GM21737 (cell line): Measurements from ENCODE around the gene SPEN.
"Not testable (repeated sequence)": the region's sequence is repeated elsewhere in the genome, so short reads cannot be mapped to it uniquely, and the experiment has no call there.

Experiments
- ATAC-seq: cut with Tn5 transposase; IDR thresholded peaks from one replicate; pipeline ENCODE4 v1.9.1; 2021; ENCODE audit warnings: mild to moderate bottlenecking, moderate library complexity; ENCODE audit not compliant: unreplicated experiment

Gene SPEN

DNA sequence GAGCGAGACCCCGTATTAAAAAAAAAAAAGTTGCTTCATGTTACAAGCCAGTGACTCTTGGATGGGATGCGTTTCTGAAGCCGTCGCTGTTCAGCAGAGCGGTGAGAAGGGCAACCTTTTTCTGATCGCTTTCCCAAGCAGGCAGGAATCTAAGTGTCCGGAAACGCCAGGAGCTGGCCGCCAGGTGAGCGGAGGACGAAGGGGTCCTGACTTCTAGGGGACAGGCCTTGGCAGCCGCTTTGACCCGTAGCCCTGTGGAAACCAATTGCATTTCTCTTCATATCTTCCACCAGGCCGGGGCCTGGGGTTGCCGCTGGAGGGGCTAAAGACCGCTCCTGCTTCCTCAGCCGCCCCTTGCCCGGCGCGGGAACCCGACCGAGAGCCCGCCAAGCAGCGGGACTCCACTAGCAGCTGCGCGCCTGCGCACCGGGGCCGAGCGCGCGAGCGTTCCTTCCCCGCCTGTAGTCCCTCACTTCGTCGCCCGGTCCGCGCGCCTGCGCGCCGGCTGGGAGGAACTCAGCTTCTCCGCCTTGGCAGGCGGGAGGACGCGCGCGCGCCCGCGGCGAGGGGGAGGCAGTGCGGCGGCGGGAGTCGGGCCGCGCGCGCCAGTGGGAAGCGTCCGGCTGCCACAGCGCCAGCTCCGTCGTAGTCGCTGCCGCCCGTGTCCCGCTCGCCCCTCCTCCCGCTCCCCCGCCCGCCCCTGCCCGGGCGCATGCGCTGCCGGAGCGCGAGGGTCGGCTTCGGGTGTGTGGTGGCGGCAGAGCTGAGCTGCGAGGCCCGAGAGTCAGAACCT lies at the start of gene SPEN:
TSS of gene SPEN (plus strand) at position 608 of the 793 bp plus-strand sequence. CDS start 361 bp downstream, outside the sequence.
- peak; percentile 62 for ATAC-seq

GRCh38 chr1:15799004-15799867 lies 48.3 kb upstream of the SPEN start:
- ATAC-seq: no peak

DNA sequence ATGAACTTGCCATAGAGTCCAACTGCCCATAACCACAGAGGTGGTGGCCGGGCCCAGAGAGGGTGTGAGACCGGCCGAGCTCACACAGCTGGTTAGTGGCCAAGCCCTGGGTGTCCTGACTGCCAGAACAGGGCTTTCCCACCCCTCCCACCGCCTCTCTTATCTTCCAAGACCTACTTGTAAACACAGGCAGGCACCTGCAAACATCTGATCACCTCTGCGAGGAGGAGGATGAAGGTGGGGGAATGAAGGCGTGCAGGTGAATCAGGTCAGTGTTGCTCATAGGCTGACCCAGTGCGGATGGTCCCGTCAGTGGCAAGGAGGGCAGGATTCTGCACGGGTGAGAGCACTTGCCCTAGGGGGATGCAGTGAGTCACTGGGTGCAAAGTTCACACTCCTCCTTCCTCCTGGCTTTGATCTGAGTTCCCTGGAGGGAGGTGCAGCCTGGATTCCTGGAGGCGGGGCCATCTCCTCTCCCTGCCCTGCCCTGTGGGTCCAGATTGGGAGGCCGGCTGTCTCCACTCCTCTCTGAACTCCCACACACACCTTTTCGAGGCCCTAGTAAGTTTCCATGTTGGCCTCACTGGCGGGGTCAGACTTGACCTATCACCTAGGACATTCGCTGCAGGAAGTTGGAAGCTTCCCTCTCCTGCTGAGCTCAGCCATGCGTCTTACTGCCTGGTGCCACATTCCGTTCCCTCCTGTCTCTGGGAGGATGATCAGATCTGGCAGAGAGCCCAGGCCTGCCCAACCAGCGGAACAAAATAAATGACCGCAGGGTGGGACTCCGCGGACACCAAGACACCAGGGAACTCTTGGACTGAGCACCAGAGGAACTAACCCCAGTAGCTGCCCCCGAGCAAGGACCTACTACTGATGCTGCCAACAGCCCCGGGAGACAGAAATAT lies 47.3 kb upstream of the SPEN start:
- ATAC-seq: no peak

GRCh38 chr1:15802234-15802965 lies 45.1 kb upstream of the SPEN start:
- no peak for ATAC-seq

DNA sequence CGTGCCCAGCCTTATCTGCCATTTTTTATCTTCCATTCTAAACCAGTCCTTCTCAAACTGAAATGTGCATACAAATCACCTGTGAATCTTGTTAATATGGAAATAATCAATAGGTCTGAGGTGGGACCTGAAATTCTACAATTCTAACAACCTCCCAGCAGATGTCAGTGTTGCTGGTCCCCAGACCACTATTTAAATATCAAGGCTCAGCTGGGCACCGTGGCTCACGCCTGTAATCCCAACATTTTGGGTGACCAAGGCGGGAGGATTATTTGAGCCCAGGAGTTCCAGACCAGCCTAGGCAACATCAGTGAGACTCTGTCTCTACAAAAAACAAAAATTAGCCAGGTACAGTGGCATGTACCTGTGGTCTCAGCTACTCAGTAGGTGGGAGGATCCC lies 44.1 kb upstream of the SPEN start:
- no peak for ATAC-seq

DNA sequence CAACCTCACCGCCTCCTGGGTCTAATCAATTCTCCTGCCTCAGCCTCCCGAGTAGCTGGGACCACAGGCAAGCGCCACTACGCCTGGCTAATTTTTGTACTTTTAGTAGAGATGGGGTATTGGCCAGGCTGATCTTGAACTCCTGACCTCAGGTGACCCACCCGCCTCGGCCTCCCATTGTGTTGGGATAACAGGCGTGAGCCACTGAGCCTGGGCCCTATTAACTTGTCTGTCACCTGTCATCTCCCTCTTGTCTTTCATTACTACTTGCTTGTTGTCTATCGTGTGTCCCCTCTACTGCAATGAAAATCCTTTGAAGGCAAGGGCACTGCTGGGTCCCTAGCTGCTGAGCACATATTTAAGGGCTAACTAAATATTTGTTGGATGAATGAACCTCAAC lies 43.4 kb upstream of the SPEN start:
- ATAC-seq: no peak

- no peak for ATAC-seq
These were observed 40.4 kb upstream of the SPEN start for GRCh38 chr1:15807121-15807520.

DNA sequence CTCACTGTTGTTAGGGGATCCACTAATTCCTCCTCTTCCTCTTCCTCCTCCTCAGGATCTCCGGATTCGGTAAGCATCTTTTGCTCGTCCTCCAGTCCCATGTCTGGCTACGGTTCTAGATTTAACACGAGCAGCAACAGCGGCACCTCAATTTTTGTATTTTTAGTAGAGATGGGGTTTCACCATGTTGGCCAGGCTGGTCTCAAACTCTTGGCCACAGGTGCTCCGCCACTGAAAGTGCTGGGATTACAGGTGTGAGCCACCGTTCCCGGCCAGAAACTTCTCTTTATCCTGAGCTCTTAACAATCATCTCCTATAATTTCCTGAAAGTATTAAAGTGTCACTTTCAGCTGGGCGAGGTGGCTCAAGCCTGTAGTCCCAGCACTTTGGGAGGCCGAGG lies 40.0 kb upstream of the SPEN start, which contains the start of gene UQCRHL:
TSS of gene UQCRHL (minus strand) at position 101 of the 400 bp plus-strand sequence. CDS start at position 101, 0 bp downstream.
- ATAC-seq: not testable (repeated sequence)

- ATAC-seq: no peak
These were observed 38.6 kb upstream of the SPEN start for GRCh38 chr1:15808955-15809354.

DNA sequence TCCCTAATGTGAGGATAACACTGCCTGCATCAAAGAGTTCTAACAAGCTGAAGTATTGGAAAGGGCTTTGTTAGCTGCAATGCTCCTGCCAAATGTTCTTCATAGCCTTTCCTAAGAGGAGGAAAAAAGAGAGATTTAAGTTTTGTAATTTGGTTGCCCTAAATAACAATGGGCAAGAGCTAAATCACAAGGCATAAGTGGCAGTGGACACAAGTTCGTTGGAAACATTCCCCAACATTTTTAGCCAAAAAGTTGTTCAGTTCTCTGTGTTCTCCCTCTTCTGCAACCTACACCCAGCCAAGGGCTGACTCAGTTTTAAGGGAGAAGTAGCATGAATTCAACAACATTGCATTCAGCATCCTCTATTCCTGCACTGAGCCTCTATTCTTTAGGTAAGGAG lies 37.4 kb upstream of the SPEN start:
- no peak for ATAC-seq

GRCh38 chr1:15816674-15817073 lies 30.8 kb upstream of the SPEN start:
- ATAC-seq: no peak

DNA sequence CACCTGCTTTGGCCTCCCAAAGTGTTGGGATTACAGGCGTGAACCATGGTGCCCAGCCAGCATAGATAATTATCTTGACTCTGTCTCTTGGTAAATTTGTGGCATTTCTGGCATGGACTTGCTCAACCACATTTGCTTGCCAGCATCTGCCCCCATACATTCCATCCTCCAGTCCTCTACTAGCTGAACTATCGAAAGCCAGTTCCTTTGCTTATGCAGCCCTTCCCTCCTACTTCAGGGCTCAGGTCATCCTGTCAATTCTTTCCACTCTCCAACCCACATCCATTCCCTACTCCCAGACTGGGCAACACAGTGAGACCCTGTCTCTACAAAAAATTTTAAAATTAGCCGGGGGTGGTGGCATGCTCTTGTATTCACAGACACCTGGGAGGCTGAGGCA lies 27.0 kb upstream of the SPEN start:
- ATAC-seq: no peak

DNA sequence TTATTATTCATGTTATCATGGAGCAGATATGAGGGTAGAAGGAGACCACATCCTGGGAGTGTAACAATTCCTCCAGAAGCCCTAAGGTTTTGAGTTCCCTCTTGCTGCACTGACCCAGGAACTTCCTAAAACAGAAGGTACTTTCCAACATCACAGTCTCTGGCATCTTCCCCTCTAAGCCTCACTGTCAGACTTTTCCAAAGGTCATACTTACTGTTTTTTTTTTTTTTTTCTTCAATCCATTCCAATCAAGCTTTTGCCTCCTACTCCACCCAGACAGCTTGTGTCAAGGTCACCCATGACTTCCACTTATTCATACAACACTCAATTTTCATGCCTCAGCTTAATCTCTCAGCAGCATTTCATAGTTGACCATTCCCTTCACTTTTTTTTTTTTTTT lies 21.7 kb upstream of the SPEN start:
- ATAC-seq: no peak

GRCh38 chr1:15826810-15827507 lies 20.5 kb upstream of the SPEN start:
- ATAC-seq: no peak

- ATAC-seq: not testable (repeated sequence)
These were observed 19.9 kb upstream of the SPEN start for GRCh38 chr1:15827567-15827966.

DNA sequence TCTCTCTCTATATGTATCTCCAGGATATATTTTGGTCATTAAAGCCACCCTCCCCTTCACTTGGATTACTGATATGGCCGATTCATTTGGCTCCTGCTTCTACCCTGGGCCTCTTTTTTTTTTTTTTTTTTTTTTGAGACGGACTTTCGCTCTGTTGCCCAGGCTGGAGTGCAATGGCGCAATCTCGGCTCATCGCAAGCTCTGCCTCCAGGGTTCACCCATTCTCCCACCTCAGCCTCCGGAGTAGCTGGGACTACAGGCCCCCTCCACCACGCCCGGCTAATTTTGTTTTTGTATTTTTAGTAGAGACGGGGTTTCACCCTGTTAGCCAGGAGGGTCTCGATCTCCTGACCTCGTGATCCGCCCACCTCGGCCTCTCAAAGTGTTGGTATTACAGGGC lies 18.6 kb upstream of the SPEN start:
- ATAC-seq: not testable (repeated sequence)

GRCh38 chr1:15830258-15830657 lies 17.2 kb upstream of the SPEN start:
- no peak for ATAC-seq

- ATAC-seq: no peak
These were observed 14.3 kb upstream of the SPEN start for GRCh38 chr1:15833069-15833679.

GRCh38 chr1:15833842-15834405 lies 13.6 kb upstream of the SPEN start:
- ATAC-seq: no peak
